HG03457 (cell line): Measurements from ENCODE around the gene A3GALT2.
"Not testable (repeated sequence)": the region's sequence is repeated elsewhere in the genome, so short reads cannot be mapped to it uniquely, and the experiment has no call there.

Experiments used
- ATAC-seq: cut with Tn5 transposase; IDR thresholded peaks from one replicate; pipeline ENCODE4 v1.9.1; 2021; ENCODE audit warnings: moderate number of reproducible peaks; ENCODE audit not compliant: unreplicated experiment

Gene A3GALT2

GRCh38 chr1:33316601-33317000, 4.3 kb downstream of the A3GALT2 start:
- ATAC-seq, result no peak

DNA sequence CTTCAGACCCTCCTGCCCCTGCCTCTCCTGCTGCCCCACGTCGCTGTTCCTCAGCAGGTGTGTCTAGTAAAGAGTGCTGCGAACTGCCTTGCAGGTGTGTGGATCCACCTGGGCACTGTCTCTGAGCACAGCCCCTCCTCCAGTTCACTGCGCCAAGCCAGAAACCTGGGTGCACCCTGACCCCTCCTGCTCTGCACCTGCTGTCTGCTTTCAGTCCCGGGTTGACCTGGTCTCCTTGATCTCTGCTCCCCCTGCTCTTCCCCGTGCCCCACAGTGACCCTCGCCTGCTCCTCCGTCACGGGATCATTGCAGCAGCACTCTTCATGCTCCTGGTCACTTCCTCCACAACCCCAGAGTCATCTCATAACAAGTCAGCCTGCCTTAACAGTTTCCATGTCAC, 6.5 kb downstream of the A3GALT2 start:
- no peak for ATAC-seq

GRCh38 chr1:33312413-33312749, 8.5 kb downstream of the A3GALT2 start:
- ATAC-seq, result no peak

GRCh38 chr1:33311706-33312412, 9.0 kb downstream of the A3GALT2 start:
- no peak for ATAC-seq

- ATAC-seq, result no peak
These were observed 10.2 kb downstream of the A3GALT2 start for GRCh38 chr1:33310702-33311101.

DNA sequence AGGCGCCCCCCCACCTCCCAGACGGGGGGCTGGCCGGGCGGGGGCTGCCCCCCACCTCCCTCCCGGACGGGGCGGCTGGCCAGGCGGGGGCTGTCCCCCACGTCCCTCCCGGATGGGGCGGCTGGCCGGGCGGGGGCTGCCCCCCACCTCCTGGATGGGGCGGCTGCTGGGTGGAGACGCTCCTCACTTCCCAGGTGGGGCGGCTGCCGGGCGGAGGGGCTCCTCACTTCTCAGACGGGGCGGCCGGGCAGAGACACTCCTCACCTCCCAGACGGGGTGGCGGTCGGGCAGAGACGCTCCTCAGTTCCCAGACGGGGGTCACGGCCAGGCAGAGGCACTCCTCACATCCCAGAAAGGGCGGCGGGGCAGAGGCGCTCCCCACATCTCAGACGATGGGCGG, 11.5 kb downstream of the A3GALT2 start:
- not testable (repeated sequence) for ATAC-seq

- no peak for ATAC-seq
These were observed 13.4 kb downstream of the A3GALT2 start for GRCh38 chr1:33307494-33307864.

DNA sequence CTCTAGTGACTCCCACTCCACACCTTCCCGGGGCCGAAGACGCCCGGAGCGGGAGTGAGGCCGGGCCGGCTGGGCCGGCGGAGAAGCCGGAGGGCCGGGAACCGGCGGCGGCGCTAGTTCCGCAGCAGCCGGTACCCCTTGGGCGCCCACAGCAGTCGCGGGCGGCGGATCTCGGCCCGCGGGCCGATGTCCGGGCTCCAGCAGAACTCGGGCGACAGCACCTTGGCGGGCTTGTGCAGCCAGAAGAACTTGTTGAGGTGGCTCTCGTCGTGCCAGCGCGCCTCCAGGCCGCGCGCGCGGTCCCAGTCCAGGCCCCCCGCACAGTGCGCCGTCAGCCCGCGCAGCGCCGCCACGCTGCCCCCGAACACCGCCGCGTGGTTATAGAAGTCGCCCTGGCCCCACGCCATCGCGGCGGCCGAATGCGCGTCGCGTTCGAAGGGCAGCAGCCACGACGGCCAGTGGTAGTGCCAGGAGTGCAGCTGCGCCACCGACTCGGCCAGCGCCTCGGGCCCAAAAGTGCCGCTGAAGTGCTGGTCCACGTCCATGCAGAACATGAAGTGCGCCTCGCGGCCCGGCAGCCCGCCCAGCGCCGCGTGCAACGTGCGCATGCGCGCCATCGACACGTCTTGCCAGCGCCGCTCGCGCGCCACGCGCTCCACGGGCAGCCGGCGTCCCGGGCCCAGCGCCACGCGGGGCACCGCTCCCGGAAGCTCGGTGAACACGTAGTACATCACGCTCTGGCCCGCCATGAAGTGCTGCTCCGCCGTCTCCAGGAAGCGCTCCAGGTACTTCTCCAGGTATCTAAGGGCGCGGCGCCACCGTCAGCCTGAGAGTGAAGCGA, 14.0 kb downstream of the A3GALT2 start:
- no peak for ATAC-seq

- no peak for ATAC-seq
These were observed 14.9 kb downstream of the A3GALT2 start for GRCh38 chr1:33305816-33306652.

DNA sequence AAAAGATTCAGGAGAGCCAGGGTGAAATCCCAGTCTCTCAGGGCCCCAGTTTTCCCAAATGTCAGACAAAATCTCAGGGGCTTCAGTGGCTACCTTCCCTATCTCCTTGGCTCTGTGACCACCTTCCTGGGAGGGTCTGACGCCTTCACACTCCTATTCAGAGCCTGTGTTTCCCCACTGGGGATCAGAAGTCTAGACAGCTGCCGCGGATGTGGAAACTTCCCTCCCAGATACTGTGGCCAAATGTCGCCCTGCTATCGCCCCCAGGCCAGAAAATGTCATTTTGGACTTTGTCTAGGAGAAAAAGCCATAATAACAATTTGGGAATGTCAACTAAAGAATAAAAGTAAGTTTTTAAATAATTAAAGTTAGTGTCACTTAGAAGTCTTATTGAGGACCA, 15.9 kb downstream of the A3GALT2 start:
- no peak for ATAC-seq

- ATAC-seq, result no peak
These were observed 18.6 kb downstream of the A3GALT2 start for GRCh38 chr1:33302325-33302724.

GRCh38 chr1:33301273-33301984, 19.5 kb downstream of the A3GALT2 start:
- ATAC-seq, result no peak

- ATAC-seq, result no peak
These were observed 20.2 kb downstream of the A3GALT2 start for GRCh38 chr1:33300673-33301072.

DNA sequence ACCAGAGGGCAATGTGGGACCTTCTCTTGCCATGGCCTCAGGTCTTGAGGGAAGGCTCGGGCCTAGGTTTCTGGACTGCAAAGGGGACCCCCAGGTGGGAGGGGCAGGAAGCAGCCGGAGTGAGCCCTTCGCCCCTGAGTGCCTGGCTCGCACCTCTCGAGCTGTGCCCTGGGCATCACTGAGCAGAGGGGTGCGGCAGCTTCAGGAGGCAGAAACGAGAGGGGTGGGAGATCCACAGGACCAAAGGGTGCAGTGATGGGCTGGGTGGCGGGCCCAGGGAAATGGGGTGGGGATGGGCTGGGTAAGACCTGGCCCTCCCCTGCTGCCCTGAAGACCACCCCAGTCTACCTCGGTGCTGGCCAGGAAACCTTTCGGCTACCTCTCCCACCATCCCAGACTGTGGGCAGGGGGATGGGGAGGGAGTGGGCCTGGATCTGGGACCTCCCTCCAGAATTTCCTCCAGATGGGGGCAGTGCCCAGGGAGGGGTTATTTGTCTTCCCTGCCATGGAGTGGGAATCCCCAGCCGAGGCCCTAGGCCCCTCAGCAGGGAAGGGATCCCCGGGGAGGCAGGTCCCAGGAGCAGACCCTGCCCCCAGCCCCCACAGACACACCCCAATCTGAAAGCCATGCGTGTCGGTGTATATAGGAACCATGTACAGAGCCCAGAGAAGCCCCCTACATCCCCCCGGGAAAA, 21.3 kb downstream of the A3GALT2 start:
- ATAC-seq, result no peak

GRCh38 chr1:33298623-33299277, 22.1 kb downstream of the A3GALT2 start:
- ATAC-seq, result no peak

GRCh38 chr1:33297911-33298622, 22.8 kb downstream of the A3GALT2 start:
- no peak for ATAC-seq

DNA sequence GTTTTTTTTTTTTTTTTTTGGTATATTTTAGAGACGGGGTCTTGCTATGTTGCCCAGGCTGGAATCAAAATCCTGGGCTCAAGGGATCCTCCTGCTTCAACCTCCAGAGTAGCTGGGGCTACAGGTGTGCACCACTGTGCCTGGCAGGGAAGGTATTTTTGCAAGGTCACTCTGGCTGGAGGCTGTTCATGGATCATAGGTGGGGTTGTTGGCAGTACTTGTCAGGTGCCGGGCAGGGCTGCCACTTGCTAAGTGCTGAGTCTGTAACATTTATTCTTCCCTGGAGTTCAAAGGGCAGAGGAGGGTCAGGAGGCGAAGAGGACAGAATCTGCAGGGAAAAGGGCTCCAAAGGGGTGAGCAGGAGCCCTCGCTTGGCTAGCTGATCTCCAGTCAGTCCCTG, 24.1 kb downstream of the A3GALT2 start:
- no peak for ATAC-seq

DNA sequence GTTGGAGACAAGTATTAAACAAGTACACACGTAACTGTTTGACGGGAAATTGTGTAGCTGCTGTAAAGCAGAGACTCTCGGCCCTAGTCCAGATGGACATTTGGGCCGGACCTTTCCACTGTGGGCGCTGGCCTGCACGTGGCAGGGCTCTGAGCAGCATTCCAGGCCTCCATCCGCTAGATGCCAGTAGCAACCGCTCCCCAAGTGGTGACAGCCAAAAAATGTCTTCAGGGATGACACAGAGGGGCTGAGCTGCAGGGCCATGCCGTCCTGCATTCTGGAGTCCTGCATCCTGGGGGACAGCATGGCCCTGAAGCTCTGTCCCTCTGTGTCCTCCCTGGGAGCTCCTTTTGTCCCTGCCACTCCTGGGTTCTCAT, 24.8 kb downstream of the A3GALT2 start:
- no peak for ATAC-seq

- no peak for ATAC-seq
These were observed 25.3 kb downstream of the A3GALT2 start for GRCh38 chr1:33295450-33296081.
